ENCODE results near the gene PTPRR. TPM values are rescaled to one million over a fixed set of nuclear protein-coding genes. Genes with fewer than 3 reads are reported as not detected.

PTPRR gene
- total and polyA plus RNA-seq, 2 donors (not counting 3 experiments of a cell fraction or from before 2014, with no cell fraction given): 0.46 to 1.1 TPM

DNA sequence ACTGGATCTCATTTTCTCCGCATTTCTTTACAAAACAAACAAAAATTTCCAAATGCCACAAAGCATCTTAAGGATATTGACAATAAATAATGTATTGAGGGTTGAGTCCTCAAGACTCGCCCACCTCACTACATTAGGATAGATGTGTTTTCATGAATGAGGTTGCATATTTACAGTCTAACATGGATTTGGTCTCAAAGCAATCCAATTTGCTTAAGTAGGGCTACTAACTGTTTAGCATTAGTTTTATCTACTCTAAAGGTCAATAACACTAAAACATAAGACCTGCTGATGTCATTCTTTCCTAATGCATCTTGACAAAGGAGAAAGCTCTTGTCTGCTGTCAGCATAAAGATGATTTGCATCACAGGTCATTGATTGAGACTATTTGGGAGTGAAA lies 82.4 kb downstream of the PTPRR start:
- no peak overlapping the region for H3K27ac ChIP-seq (ENCODE audit: insufficient read depth, low read depth, low read length)
- H3K27me3 ChIP-seq (ENCODE audit: control insufficient read depth in 2 of 2, insufficient read depth in 2 of 2, low read length in 2 of 2): peaks cover 2% of the 10 kb centered on the region in 2 experiments
- H3K36me3 ChIP-seq (ENCODE audit: control insufficient read depth in 2 of 2, extremely low read depth in 1 of 2, insufficient read depth in 2 of 2, low read length in 2 of 2): no peaks in the 10 kb centered on the region
- no peaks in the 10 kb centered on the region for H3K9me3 ChIP-seq (replicated peaks; ENCODE audit: control insufficient read depth, insufficient read depth, low read length)
- H3K4me2 ChIP-seq (ENCODE audit: insufficient read depth, low read length): no peak overlapping the region
- intact Hi-C loops (cut with micrococcal nuclease): no loop called here
- CTCF ChIA-PET: interaction anchor here (1.8 to 3.6 kb wide), 2 partner anchors 12 to 105 kb away, joined by 4 to 11 read pairs; no protein-coding TSS in a partner anchor
- no TSS peak for BruUV-seq (replicated peaks)
- FAIRE-seq: no peak
- no peak overlapping the region for H2AFZ ChIP-seq (ENCODE audit: low read depth, low read length)
- H4K20me1 ChIP-seq (replicated peaks; ENCODE audit: control insufficient read depth, extremely low read depth, insufficient read depth, low read length): no peaks in the 10 kb centered on the region
- H3K79me2 ChIP-seq (ENCODE audit: control insufficient read depth, insufficient read depth, low read length): no peaks in the 10 kb centered on the region
- H3K4me1 ChIP-seq (ENCODE audit: control insufficient read depth, extremely low read depth, insufficient read depth, low read length): no peaks in the 10 kb centered on the region
- POLR2A ChIA-PET: no interaction called here
- TF ChIP-seq MYC (IDR thresholded peaks at IDR 0.05; ENCODE audit: low read depth, low read length) (no peak), FOS (IDR thresholded peaks at IDR 0.05; ENCODE audit: borderline replicate concordance, insufficient read depth, low read length) (no peak), EZH2 (IDR thresholded peaks at IDR 0.05; ENCODE audit: borderline replicate concordance, low read depth, low read length, severe bottlenecking) (no peak), POLR2A (IDR thresholded peaks at IDR 0.05; ENCODE audit: low read depth, low read length) (no peak), GATA2 (IDR thresholded peaks at IDR 0.05; ENCODE audit: insufficient read depth, insufficient read length, low read depth, low read length) (no peak), POLR2AphosphoS5 (IDR thresholded peaks at IDR 0.05; ENCODE audit: insufficient read depth, low read depth, low read length) (no peak), CTCF (IDR thresholded peaks at IDR 0.05; ENCODE audit: extremely low read depth in 1 of 2, insufficient read depth in 1 of 2, low read depth in 1 of 2, low read length in 2 of 2) (no peak), MAX (IDR thresholded peaks at IDR 0.05; ENCODE audit: insufficient read depth, insufficient read length) (no peak), JUN (IDR thresholded peaks at IDR 0.05; ENCODE audit: borderline replicate concordance, insufficient read depth, insufficient read length, low read depth) (no peak)
- H3K4me3 ChIP-seq (replicated peaks in 1 of 3; ENCODE audit: insufficient read depth in 1 of 3, low read depth in 1 of 3, low read length in 3 of 3): no peak overlapping the region
- H3K9ac ChIP-seq (replicated peaks; ENCODE audit: extremely low read depth, insufficient read depth, low read length): no peak overlapping the region
- no peaks in the 10 kb centered on the region for H3K9me1 ChIP-seq (replicated peaks; ENCODE audit: control insufficient read depth, extremely low read depth, insufficient read depth, low read length)
- DNase-seq (ENCODE audit: low read depth, low spot score): no peak
- dilution Hi-C loops (cut with MboI; ENCODE audit: extremely low pct_ligation_motif_present, low sequenced_read_pairs): no loop called here
